HepG2 (cell line): ENCODE measurements around the gene RBM34. TPM values are rescaled to one million over a fixed set of nuclear protein-coding genes. Genes with fewer than 3 reads are reported as not detected.

ENCODE experiments used
- ATF1 ChIP-seq: IDR thresholded peaks from 2 replicates; pipeline ENCODE4 v1.6.1; 2016; ENCODE audit warnings: mild to moderate bottlenecking, control low read depth
- CHCHD3 ChIP-seq: sonication (generic); formaldehyde crosslinking; IDR thresholded peaks from 2 replicates; pipeline ENCODE4 v1.8.0; 2022; ENCODE audit warnings: mild to moderate bottlenecking, missing genetic modification reagents, moderate library complexity
- HNF4A ChIP-seq: sonication (generic); formaldehyde crosslinking; IDR thresholded peaks from 2 replicates; pipeline ENCODE4 v1.4.0; 2020; ENCODE audit warnings: missing genetic modification reagents
- IKZF1 ChIP-seq: fragments of 450-650 bp; IDR thresholded peaks from 2 replicates; pipeline ENCODE4 v1.7.1; 2016
- IRF2 ChIP-seq: IDR thresholded peaks from 2 replicates; pipeline ENCODE4 v1.6.1; 2018; ENCODE audit warnings: missing genetic modification reagents, missing compliant biosample characterization
- MED13 ChIP-seq: sonication (generic); formaldehyde crosslinking; IDR thresholded peaks from 2 replicates; pipeline ENCODE4 v1.5.0; 2020; ENCODE audit warnings: missing genetic modification reagents
- NR2F2 ChIP-seq: IDR thresholded peaks from 2 replicates; pipeline ENCODE4 v1.6.1; 2012; ENCODE audit warnings: low read depth, inconsistent platforms, borderline replicate concordance
- POGZ ChIP-seq: sonication (generic); formaldehyde crosslinking; IDR thresholded peaks from 2 replicates; pipeline ENCODE4 v1.4.0; 2020; ENCODE audit warnings: mild to moderate bottlenecking, missing genetic modification reagents
- TARDBP ChIP-seq: sonication (generic); formaldehyde crosslinking; IDR thresholded peaks from 2 replicates; pipeline ENCODE4 v1.8.0; 2022; ENCODE audit warnings: mild to moderate bottlenecking, missing genetic modification reagents
- ZNF264 ChIP-seq: sonication (generic); formaldehyde crosslinking; IDR thresholded peaks from 2 replicates; pipeline ENCODE4 v1.4.0; 2020; ENCODE audit warnings: missing genetic modification reagents
- ZNF362 ChIP-seq: sonication (generic); formaldehyde crosslinking; IDR thresholded peaks from 2 replicates; pipeline ENCODE4 v1.4.0; 2020; ENCODE audit warnings: missing genetic modification reagents, mild to moderate bottlenecking, borderline replicate concordance
- ZNF614 ChIP-seq: IDR thresholded peaks from 2 replicates; pipeline ENCODE4 v1.6.1; 2018; ENCODE audit warnings: missing biosample characterization, missing genetic modification reagents, inconsistent platforms, borderline replicate concordance
- ZNF629 ChIP-seq: sonication (generic); formaldehyde crosslinking; conservative IDR thresholded peaks from 2 replicates; pipeline ENCODE4 v1.5.0; 2020; ENCODE audit warnings: missing genetic modification reagents
- ZNF644 ChIP-seq: IDR thresholded peaks from 2 replicates; pipeline ENCODE4 v1.6.1; 2016; ENCODE audit warnings: low read depth
- polyA plus RNA-seq, 8 experiments: library from polyadenylated mRNA; depleted of rRNA in 3 of 8; stranded (reverse) in 7 of 8; unstranded in 1 of 8; fragments of >200 nt; fragmentation: Illumina TruSeq in 4 of 8; extraction: Trizol in 4 of 8; gene quantifications; 2 replicates each; pipeline versions ENCODE4 v1.2.1 to v1.2.3, GENCODE V29; 2011 to 2016; ENCODE audit warnings: low read depth in 4 of 8, missing spikeins in 1 of 8, mixed read lengths in 1 of 8; ENCODE audit not compliant: insufficient read depth in 1 of 8
- total RNA-seq, 5 experiments: library from RNA; depleted of rRNA; stranded (reverse); fragments of >200 nt; fragmentation: Illumina TruSeq; extraction: Trizol; gene quantifications; 2 replicates each; pipeline ENCODE4 v1.2.3, GENCODE V29; 2016; ENCODE audit warnings: low read depth in 1 of 5
- TF ChIP-seq, protein P1 (sequence below): sonication (generic); formaldehyde crosslinking; IDR thresholded peaks from 2 replicates; pipeline ENCODE4 v1.4.0; 2020; ENCODE audit warnings: missing genetic modification reagents
- TF ChIP-seq, protein P2 (sequence below): sonication (generic); formaldehyde crosslinking; IDR thresholded peaks from 2 replicates; pipeline ENCODE4 v1.4.0; 2020; ENCODE audit warnings: mild to moderate bottlenecking, missing genetic modification reagents
- TF ChIP-seq, protein P3 (sequence below): sonication (generic); formaldehyde crosslinking; IDR thresholded peaks from 2 replicates; pipeline ENCODE4 v1.4.0; 2020; ENCODE audit warnings: mild to moderate bottlenecking, missing genetic modification reagents, borderline replicate concordance
- TF ChIP-seq, protein P4 (sequence below): IDR thresholded peaks from 2 replicates; pipeline ENCODE4 v1.6.1; 2016; ENCODE audit warnings: mild to moderate bottlenecking, missing biosample characterization, missing genetic modification reagents

RBM34 gene
- total and polyA plus RNA-seq, 2 of the 13 experiments (the other 11 are each of a cell fraction or from before 2014, with no cell fraction given): 34.7 to 73.0 TPM

DNA sequence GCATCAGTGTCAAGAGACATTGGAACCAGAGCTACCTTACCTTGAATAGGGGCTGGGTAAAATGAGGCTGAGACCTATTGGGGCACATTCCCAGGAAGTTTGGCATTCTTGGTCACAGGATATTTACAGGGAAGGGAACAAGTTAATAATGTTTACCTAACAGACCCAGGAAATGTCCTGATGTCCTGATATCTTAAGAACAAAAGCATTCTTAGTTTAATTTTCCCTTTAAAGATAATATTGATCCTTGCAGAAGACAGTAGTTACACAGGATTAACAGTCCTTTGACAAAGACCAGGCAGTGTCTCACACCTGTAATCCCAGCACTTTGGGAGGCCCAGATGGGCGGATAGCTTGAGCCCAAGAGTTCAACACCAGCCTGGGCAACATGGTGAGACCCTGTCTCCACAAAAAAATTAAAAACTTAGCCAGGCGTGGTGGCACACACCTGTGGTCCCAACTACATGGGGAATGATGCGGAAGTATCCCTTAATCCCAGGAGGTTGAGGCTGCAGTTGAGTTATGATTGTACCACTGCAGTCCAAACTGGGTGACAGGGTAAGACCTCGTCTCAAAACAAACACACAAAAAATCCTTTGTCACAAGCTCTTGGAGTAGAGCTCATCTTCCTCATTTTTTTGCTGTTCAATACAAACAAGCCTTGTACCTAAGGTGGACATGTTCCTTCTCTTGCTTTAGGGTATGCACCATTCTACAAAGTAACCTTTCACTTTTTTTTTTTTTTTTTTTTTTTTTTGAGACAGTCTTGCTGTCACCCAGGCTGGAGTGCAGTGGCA lies 31.1 kb downstream of the RBM34 start (continued):
- TF ChIP-seq ZNF614 (CRISPR knock-in tag): 0 out of 2 replicates have a peak, but pooled peaks have one; percentile 13
- TF ChIP-seq ZNF629 (CRISPR knock-in tag): peak; percentile 38; the same call in 1 of the 2 replicates
- TF ChIP-seq IKZF1: no peak
- TF ChIP-seq ZNF264 (CRISPR knock-in tag): 0 out of 2 replicates have a peak, but pooled peaks have one; percentile 20
- no peak for TF ChIP-seq ZNF644
- TF ChIP-seq, protein P1, sequence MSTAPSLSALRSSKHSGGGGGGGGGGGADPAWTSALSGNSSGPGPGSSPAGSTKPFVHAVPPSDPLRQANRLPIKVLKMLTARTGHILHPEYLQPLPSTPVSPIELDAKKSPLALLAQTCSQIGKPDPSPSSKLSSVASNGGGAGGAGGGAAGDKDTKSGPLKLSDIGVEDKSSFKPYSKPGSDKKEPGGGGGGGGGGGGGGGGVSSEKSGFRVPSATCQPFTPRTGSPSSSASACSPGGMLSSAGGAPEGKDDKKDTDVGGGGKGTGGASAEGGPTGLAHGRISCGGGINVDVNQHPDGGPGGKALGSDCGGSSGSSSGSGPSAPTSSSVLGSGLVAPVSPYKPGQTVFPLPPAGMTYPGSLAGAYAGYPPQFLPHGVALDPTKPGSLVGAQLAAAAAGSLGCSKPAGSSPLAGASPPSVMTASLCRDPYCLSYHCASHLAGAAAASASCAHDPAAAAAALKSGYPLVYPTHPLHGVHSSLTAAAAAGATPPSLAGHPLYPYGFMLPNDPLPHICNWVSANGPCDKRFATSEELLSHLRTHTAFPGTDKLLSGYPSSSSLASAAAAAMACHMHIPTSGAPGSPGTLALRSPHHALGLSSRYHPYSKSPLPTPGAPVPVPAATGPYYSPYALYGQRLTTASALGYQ (CRISPR knock-in tag): peak; percentile 91; the same call in 1 of the 2 replicates
- TF ChIP-seq ZNF362: peak; percentile 31; the same call in 1 of the 2 replicates
- peak; percentile 9; the same call in 1 of the 2 replicates for TF ChIP-seq POGZ
- TF ChIP-seq, protein P2, sequence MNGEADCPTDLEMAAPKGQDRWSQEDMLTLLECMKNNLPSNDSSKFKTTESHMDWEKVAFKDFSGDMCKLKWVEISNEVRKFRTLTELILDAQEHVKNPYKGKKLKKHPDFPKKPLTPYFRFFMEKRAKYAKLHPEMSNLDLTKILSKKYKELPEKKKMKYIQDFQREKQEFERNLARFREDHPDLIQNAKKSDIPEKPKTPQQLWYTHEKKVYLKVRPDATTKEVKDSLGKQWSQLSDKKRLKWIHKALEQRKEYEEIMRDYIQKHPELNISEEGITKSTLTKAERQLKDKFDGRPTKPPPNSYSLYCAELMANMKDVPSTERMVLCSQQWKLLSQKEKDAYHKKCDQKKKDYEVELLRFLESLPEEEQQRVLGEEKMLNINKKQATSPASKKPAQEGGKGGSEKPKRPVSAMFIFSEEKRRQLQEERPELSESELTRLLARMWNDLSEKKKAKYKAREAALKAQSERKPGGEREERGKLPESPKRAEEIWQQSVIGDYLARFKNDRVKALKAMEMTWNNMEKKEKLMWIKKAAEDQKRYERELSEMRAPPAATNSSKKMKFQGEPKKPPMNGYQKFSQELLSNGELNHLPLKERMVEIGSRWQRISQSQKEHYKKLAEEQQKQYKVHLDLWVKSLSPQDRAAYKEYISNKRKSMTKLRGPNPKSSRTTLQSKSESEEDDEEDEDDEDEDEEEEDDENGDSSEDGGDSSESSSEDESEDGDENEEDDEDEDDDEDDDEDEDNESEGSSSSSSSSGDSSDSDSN (CRISPR knock-in tag): no peak; the same call in 1 of the 2 replicates
- TF ChIP-seq IRF2: no peak
- no peak for TF ChIP-seq CHCHD3 (CRISPR knock-in tag)
- TF ChIP-seq, protein P3, sequence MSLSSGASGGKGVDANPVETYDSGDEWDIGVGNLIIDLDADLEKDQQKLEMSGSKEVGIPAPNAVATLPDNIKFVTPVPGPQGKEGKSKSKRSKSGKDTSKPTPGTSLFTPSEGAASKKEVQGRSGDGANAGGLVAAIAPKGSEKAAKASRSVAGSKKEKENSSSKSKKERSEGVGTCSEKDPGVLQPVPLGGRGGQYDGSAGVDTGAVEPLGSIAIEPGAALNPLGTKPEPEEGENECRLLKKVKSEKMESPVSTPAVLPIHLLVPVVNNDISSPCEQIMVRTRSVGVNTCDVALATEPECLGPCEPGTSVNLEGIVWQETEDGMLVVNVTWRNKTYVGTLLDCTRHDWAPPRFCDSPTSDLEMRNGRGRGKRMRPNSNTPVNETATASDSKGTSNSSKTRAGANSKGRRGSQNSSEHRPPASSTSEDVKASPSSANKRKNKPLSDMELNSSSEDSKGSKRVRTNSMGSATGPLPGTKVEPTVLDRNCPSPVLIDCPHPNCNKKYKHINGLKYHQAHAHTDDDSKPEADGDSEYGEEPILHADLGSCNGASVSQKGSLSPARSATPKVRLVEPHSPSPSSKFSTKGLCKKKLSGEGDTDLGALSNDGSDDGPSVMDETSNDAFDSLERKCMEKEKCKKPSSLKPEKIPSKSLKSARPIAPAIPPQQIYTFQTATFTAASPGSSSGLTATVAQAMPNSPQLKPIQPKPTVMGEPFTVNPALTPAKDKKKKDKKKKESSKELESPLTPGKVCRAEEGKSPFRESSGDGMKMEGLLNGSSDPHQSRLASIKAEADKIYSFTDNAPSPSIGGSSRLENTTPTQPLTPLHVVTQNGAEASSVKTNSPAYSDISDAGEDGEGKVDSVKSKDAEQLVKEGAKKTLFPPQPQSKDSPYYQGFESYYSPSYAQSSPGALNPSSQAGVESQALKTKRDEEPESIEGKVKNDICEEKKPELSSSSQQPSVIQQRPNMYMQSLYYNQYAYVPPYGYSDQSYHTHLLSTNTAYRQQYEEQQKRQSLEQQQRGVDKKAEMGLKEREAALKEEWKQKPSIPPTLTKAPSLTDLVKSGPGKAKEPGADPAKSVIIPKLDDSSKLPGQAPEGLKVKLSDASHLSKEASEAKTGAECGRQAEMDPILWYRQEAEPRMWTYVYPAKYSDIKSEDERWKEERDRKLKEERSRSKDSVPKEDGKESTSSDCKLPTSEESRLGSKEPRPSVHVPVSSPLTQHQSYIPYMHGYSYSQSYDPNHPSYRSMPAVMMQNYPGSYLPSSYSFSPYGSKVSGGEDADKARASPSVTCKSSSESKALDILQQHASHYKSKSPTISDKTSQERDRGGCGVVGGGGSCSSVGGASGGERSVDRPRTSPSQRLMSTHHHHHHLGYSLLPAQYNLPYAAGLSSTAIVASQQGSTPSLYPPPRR (CRISPR knock-in tag): peak; percentile 93
- peak; percentile 63; the same call in 1 of the 2 replicates for TF ChIP-seq TARDBP (CRISPR knock-in tag)
- TF ChIP-seq NR2F2: peak; percentile 31; the same call in 1 of the 2 replicates
- 0 out of 2 replicates have a peak, but pooled peaks have one; percentile 43 for TF ChIP-seq MED13 (CRISPR knock-in tag)
- peak; percentile 20; the same call in 1 of the 2 replicates for TF ChIP-seq HNF4A (CRISPR knock-in tag)
- TF ChIP-seq ATF1 (CRISPR knock-in tag): 0 out of 2 replicates have a peak, but pooled peaks have one; percentile 38
- TF ChIP-seq, protein P4, sequence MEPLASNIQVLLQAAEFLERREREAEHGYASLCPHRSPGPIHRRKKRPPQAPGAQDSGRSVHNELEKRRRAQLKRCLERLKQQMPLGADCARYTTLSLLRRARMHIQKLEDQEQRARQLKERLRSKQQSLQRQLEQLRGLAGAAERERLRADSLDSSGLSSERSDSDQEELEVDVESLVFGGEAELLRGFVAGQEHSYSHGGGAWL (CRISPR knock-in tag): no peak
